Spleen (tissue), 7 donors: ENCODE measurements around the gene ATP5PB.

Source experiments
- CTCF ChIP-seq, 11 experiments: fragments of 200-600 bp in 7 of 11; fragments of 450-650 bp in 4 of 11; sonication (generic) in 4 of 11; IDR thresholded peaks in 8 of 11; conservative IDR thresholded peaks in 3 of 11; 1 replicate in 7 of 11; 2 replicates in 4 of 11; pipeline versions ENCODE4 v1.4.0 to v1.8.0; 2016 to 2021; ENCODE audit warnings: antibody characterized with exemption in 11 of 11, inconsistent platforms in 4 of 11, mild to moderate bottlenecking in 1 of 11
- POLR2A ChIP-seq, 3 donors: fragments of 450-650 bp; IDR thresholded peaks; one replicate each; pipeline ENCODE4 v1.5.1; 2017; ENCODE audit warnings: antibody characterized with exemption in 3 of 3, mild to moderate bottlenecking in 1 of 3
- POLR2AphosphoS5 ChIP-seq, 3 donors: sonication (generic); formaldehyde crosslinking; IDR thresholded peaks; one replicate each; pipeline ENCODE4 v1.5.1; 2017; ENCODE audit warnings: antibody characterized with exemption in 3 of 3
- donor health status: DM: no; HTN: no; CAD: no; lungs with moderate emphysema.
- donor health status: DM: no; HTN: no; CAD: no.
- donor health status: DM: no; HTN: no; CAD: no.

- no peak for TF ChIP-seq CTCF (IDR thresholded peaks at IDR 0.05 in 8 of 11, conservative IDR thresholded peaks at IDR 0.05 in 3 of 11)
- TF ChIP-seq POLR2AphosphoS5 (IDR thresholded peaks at IDR 0.05): no peak
- TF ChIP-seq POLR2A (IDR thresholded peaks at IDR 0.05): no peak
Measured at GRCh38 chr1:111439461-111440351, 9.6 kb upstream of the ATP5PB start.
